K562 (cell line): ENCODE data around the gene SCYGR3. TPM values are rescaled to one million over a fixed set of nuclear protein-coding genes. Genes with fewer than 3 reads are reported as not detected.

Experiments
- ATAC-seq: fragments of 200-7000 bp; cut with Tn5 transposase; 3 replicates; pipeline ENCODE4 v1.9.1; 2020; ENCODE audit warnings: moderate library complexity
- BruUV-seq: library from RNA; stranded (reverse); fragments of 400-500 nt; replicated peaks from 2 replicates; lab custom pipeline; 2021; lab: Mats Ljungman, UMichigan
- CTCF ChIA-PET: fragments of 300-600 bp; formaldehyde crosslinking; extraction: SDS; loops from one replicate; lab custom pipeline; 2021; ENCODE audit warnings: low intra/inter-chr PET ratio; lab: Yijun Ruan, JAX
- POLR2A ChIA-PET: fragments of 300-600, 350-650 bp; sonication (Branson Sonifier 250); formaldehyde crosslinking; extraction: SDS; loops from one replicate; lab custom pipeline; 2021; ENCODE audit warnings: antibody characterized with exemption, inconsistent platforms; lab: Yijun Ruan, JAX
- DNase-seq, 4 experiments: peaks; one replicate each; pipeline versions ENCODE4 v3.0.0 to v3.0.0-alpha.2; 2011 to 2018; ENCODE audit warnings: low spot score in 3 of 4, mixed read lengths in 3 of 4; ENCODE audit errors: extremely low read depth in 1 of 4
- FAIRE-seq: peaks from 2 replicates; lab custom pipeline; 2011; peaks lifted over from hg19 to GRCh38; lab: Jason Lieb, UNC
- H2AFZ ChIP-seq: 2 replicates; pipeline ENCODE4 v1.6.0; 2011; ENCODE audit warnings: low read depth, low read length, control low read depth, inconsistent platforms
- H3K27ac ChIP-seq: fragments of 200-600 bp; 3 replicates; pipeline ENCODE4 v1.8.0; 2011; ENCODE audit warnings: low read depth, mild to moderate bottlenecking, control low read depth, inconsistent platforms, low read length, moderate library complexity, mixed read lengths; ENCODE audit errors: extremely low read depth
- H3K27me3 ChIP-seq, 2 experiments: fragments of 300-600 bp in 1 of 2; 2 replicates in 1 of 2; 3 replicates in 1 of 2; pipeline versions ENCODE4 v1.6.0 to v1.8.0; 2011; ENCODE audit warnings: inconsistent platforms in 2 of 2, low read length in 2 of 2, mild to moderate bottlenecking in 1 of 2, mixed read lengths in 1 of 2, moderate library complexity in 1 of 2; ENCODE audit not compliant: control insufficient read depth in 2 of 2, insufficient read depth in 2 of 2
- H3K36me3 ChIP-seq: fragments of 300-600 bp; 3 replicates; pipeline ENCODE4 v1.8.0; 2011; ENCODE audit warnings: mild to moderate bottlenecking, low read length, inconsistent platforms; ENCODE audit not compliant: control insufficient read depth, insufficient read depth
- H3K4me1 ChIP-seq, 2 experiments: fragments of 200-600 bp in 1 of 2; replicated peaks in 1 of 2; 2 replicates in 1 of 2; 3 replicates in 1 of 2; pipeline versions ENCODE4 v1.5.1 to v1.8.0; 2011; ENCODE audit warnings: inconsistent platforms in 2 of 2, low read length in 2 of 2, mild to moderate bottlenecking in 1 of 2, mixed read lengths in 1 of 2, moderate library complexity in 1 of 2; ENCODE audit not compliant: control insufficient read depth in 2 of 2, insufficient read depth in 2 of 2
- H3K4me2 ChIP-seq: 2 replicates; pipeline ENCODE4 v1.6.1; 2011; ENCODE audit warnings: low read length, control low read depth, inconsistent platforms, mixed read lengths; ENCODE audit not compliant: insufficient read depth
- H3K4me3 ChIP-seq: fragments of 200-600 bp; sonication (generic), shearing (Covaris generic); 2 replicates; pipeline ENCODE4 v1.5.1; 2016; ENCODE audit warnings: control low read depth, inconsistent platforms
- H3K79me2 ChIP-seq: fragments of 200-600 bp; 3 replicates; pipeline ENCODE4 v1.8.0; 2011; ENCODE audit warnings: low read length, inconsistent platforms; ENCODE audit not compliant: control insufficient read depth, insufficient read depth
- H3K9ac ChIP-seq, 2 experiments: 2 replicates each; pipeline versions ENCODE4 v1.6.0 to v1.6.1; 2011; ENCODE audit warnings: low read depth in 2 of 2, low read length in 2 of 2, control low read depth in 1 of 2, inconsistent platforms in 1 of 2, mild to moderate bottlenecking in 1 of 2, mixed read lengths in 1 of 2; ENCODE audit not compliant: insufficient read depth in 1 of 2
- H3K9me1 ChIP-seq: one replicate; pipeline ENCODE4 v1.6.0; 2011; ENCODE audit warnings: inconsistent platforms, mild to moderate bottlenecking, low read length, moderate library complexity; ENCODE audit not compliant: control insufficient read depth, insufficient read depth
- H3K9me3 ChIP-seq: replicated peaks from 2 replicates; pipeline ENCODE4 v1.5.1; 2011; ENCODE audit warnings: low read depth, low read length, inconsistent platforms; ENCODE audit not compliant: control insufficient read depth, insufficient read depth
- H4K20me1 ChIP-seq: replicated peaks from 2 replicates; pipeline ENCODE4 v1.6.1; 2011; ENCODE audit warnings: low read length, inconsistent platforms, mixed read lengths; ENCODE audit not compliant: control insufficient read depth, insufficient read depth
- ERF ChIP-seq: fragments of 450-650 bp; formaldehyde crosslinking; IDR thresholded peaks from 2 replicates; pipeline ENCODE4 v1.4.0; 2020; ENCODE audit warnings: mild to moderate bottlenecking, mixed read lengths
- ETV1 ChIP-seq: fragments of 450-650 bp; conservative IDR thresholded peaks from 2 replicates; pipeline ENCODE4 v1.6.1; 2016; ENCODE audit warnings: missing genetic modification characterization, control low read depth, low read depth, missing compliant biosample characterization
- HDAC6 ChIP-seq: IDR thresholded peaks from 2 replicates; pipeline ENCODE4 v1.6.1; 2012; ENCODE audit warnings: low read depth, mild to moderate bottlenecking, control low read depth, inconsistent platforms, low read length, moderate library complexity
- MYBL2 ChIP-seq, 2 experiments: fragments of 450-650 bp in 1 of 2; sonication (generic) in 1 of 2; formaldehyde crosslinking in 1 of 2; IDR thresholded peaks; 2 replicates each; pipeline versions ENCODE4 v1.6.1 to v1.8.1; 2017 to 2022; ENCODE audit warnings: borderline replicate concordance in 1 of 2, inconsistent platforms in 1 of 2, low read depth in 1 of 2, mild to moderate bottlenecking in 1 of 2, missing genetic modification reagents in 1 of 2, moderate library complexity in 1 of 2
- ZNF12 ChIP-seq: sonication (generic); formaldehyde crosslinking; IDR thresholded peaks from 2 replicates; pipeline ENCODE4 v1.4.0; 2020; ENCODE audit warnings: mild to moderate bottlenecking, missing genetic modification reagents
- ZNF586 ChIP-seq: fragments of 450-650 bp; formaldehyde crosslinking; conservative IDR thresholded peaks from 2 replicates; pipeline ENCODE4 v1.4.0; 2020; ENCODE audit warnings: mild to moderate bottlenecking, moderate library complexity
- ZSCAN29 ChIP-seq: fragments of 450-650 bp; IDR thresholded peaks from 2 replicates; pipeline ENCODE4 v1.6.1; 2017
- WGBS: fragments of 100-300 bp; shearing (Covaris generic); methylation state at CpG from one replicate; pipeline ENCODE4 v1.1.6; 2016; ENCODE audit warnings: low coverage, mixed read lengths; ENCODE audit not compliant: insufficient coverage; ENCODE audit errors: missing lambda C conversion rate; 5-methylcytosine and 5-hydroxymethylcytosine counted together
- in situ Hi-C: fragments of 300-500 bp; cut with MboI; formaldehyde crosslinking; loops from 4 replicates; pipeline ENCODE4 v1.15.0; 2018; ENCODE audit warnings: inconsistent platforms, mixed read lengths
- intact Hi-C: fragments of 100-400 bp; cut with micrococcal nuclease; formaldehyde crosslinking; loops from 2 replicates; pipeline ENCODE4 v1.14.2; 2022
- polyA plus RNA-seq, 8 experiments: library from polyadenylated mRNA; depleted of rRNA in 4 of 8; stranded (reverse) in 5 of 8; unstranded in 3 of 8; fragments of >200 nt; fragmentation: Nextera tagmentation in 2 of 8; fragmentation: Illumina TruSeq in 1 of 8; extraction: Ambion mirVana in 2 of 8; extraction: Trizol in 1 of 8; gene quantifications; 2 replicates each; pipeline versions ENCODE4 v1.2.1 to v1.2.3, GENCODE V29; 2011 to 2014; ENCODE audit warnings: inconsistent platforms in 1 of 8, missing spikeins in 1 of 8
- total RNA-seq, 7 experiments: library from RNA; depleted of rRNA in 6 of 7; stranded (reverse); fragments of >200 nt in 6 of 7; fragmentation: Illumina TruSeq in 2 of 7; extraction: Trizol in 2 of 7; gene quantifications; 2 replicates each; pipeline versions ENCODE4 v1.2.1 to v1.2.3, GENCODE V29; 2011 to 2021; ENCODE audit warnings: low replicate concordance in 1 of 7
- TF ChIP-seq, protein P1 (sequence below): sonication (generic); formaldehyde crosslinking; IDR thresholded peaks from 2 replicates; pipeline ENCODE4 v1.8.0; 2023; ENCODE audit warnings: mild to moderate bottlenecking, missing genetic modification reagents
- TF ChIP-seq, protein P2 (sequence below): sonication (generic); formaldehyde crosslinking; IDR thresholded peaks from 2 replicates; pipeline ENCODE4 v1.8.0; 2022; ENCODE audit warnings: mild to moderate bottlenecking, missing genetic modification reagents
- TF ChIP-seq, protein P3 (sequence below), 3 experiments: IDR thresholded peaks in 2 of 3; conservative IDR thresholded peaks in 1 of 3; 2 replicates each; pipeline ENCODE4 v1.5.1; 2011 to 2012; ENCODE audit warnings: low read length in 3 of 3, mild to moderate bottlenecking in 3 of 3, control low read depth in 2 of 3, improper control_type of control experiment in 1 of 3, inconsistent platforms in 1 of 3, low read depth in 1 of 3, mixed read lengths in 1 of 3, moderate library complexity in 1 of 3; ENCODE audit not compliant: insufficient read depth in 2 of 3

The SCYGR3 gene
- total and polyA plus RNA-seq, 9 of the 15 experiments (the other 6 are each of a cell fraction or from before 2014, with no cell fraction given), result not detected

DNA sequence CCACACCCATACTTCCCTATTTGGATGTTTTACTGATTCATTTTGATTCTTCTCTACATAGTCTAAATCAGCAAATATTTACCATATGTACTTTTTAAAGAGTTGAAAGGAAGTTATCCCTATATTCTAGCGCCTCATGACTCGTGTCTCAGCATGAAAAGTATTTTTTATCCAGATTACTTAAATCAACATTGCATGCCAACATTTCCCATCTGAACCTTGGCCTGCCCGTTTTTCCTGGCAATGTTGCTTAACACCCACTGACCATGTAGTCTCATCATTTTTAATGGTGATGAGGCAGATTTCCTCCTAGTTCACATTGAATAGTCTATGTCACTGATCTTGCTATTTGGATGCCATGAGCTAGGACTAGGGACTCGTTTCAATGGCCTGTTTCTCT, 38.8 kb upstream of the SCYGR3 start (continued):
- TF ChIP-seq, protein P1, sequence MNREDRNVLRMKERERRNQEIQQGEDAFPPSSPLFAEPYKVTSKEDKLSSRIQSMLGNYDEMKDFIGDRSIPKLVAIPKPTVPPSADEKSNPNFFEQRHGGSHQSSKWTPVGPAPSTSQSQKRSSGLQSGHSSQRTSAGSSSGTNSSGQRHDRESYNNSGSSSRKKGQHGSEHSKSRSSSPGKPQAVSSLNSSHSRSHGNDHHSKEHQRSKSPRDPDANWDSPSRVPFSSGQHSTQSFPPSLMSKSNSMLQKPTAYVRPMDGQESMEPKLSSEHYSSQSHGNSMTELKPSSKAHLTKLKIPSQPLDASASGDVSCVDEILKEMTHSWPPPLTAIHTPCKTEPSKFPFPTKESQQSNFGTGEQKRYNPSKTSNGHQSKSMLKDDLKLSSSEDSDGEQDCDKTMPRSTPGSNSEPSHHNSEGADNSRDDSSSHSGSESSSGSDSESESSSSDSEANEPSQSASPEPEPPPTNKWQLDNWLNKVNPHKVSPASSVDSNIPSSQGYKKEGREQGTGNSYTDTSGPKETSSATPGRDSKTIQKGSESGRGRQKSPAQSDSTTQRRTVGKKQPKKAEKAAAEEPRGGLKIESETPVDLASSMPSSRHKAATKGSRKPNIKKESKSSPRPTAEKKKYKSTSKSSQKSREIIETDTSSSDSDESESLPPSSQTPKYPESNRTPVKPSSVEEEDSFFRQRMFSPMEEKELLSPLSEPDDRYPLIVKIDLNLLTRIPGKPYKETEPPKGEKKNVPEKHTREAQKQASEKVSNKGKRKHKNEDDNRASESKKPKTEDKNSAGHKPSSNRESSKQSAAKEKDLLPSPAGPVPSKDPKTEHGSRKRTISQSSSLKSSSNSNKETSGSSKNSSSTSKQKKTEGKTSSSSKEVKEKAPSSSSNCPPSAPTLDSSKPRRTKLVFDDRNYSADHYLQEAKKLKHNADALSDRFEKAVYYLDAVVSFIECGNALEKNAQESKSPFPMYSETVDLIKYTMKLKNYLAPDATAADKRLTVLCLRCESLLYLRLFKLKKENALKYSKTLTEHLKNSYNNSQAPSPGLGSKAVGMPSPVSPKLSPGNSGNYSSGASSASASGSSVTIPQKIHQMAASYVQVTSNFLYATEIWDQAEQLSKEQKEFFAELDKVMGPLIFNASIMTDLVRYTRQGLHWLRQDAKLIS (CRISPR knock-in tag), result no peak
- no peak for TF ChIP-seq ETV1 (tag)

DNA sequence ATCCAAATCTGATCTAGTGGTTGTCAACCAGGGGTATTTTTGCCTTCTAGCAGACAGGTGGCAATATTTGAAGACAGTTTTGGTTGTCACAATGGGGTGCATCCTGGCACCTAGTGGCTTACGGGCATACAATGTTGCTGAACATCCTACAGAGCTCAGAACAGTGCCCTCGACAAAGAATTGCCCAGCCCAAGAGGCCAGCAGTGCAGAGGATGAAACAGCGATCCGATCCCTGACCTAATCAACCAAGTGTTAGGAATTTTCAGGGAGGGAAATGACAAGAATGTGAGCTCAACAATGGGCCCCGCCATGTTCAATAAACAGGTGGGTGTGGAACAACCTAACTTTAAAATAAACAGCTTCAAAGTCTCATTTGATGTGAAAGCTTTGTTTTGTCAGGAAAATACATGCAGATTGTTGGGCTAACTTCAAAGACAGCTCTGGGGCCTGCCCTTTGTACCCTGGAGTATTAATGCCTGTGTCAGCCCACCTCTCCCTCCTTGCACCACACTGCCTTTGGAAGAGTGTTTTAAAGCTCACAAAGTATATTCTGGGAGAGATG, 29.4 kb upstream of the SCYGR3 start:
- no peak overlapping the region for H3K4me2 ChIP-seq
- H3K9ac ChIP-seq, result no peak overlapping the region
- TF ChIP-seq ZNF586 (CRISPR knock-in tag) (no peak), ZNF12 (no peak), HDAC6 (no peak), ERF (CRISPR knock-in tag) (no peak), MYBL2 (IDR thresholded peaks at IDR 0.05; ENCODE audit: low read depth) (no peak), MYBL2 (CRISPR knock-in tag; IDR thresholded peaks at IDR 0.05; ENCODE audit: borderline replicate concordance) (no peak), ZSCAN29 (no peak)
- TF ChIP-seq, protein P2, sequence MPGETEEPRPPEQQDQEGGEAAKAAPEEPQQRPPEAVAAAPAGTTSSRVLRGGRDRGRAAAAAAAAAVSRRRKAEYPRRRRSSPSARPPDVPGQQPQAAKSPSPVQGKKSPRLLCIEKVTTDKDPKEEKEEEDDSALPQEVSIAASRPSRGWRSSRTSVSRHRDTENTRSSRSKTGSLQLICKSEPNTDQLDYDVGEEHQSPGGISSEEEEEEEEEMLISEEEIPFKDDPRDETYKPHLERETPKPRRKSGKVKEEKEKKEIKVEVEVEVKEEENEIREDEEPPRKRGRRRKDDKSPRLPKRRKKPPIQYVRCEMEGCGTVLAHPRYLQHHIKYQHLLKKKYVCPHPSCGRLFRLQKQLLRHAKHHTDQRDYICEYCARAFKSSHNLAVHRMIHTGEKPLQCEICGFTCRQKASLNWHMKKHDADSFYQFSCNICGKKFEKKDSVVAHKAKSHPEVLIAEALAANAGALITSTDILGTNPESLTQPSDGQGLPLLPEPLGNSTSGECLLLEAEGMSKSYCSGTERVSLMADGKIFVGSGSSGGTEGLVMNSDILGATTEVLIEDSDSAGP (CRISPR knock-in tag), result no peak
- TF ChIP-seq, protein P3, sequence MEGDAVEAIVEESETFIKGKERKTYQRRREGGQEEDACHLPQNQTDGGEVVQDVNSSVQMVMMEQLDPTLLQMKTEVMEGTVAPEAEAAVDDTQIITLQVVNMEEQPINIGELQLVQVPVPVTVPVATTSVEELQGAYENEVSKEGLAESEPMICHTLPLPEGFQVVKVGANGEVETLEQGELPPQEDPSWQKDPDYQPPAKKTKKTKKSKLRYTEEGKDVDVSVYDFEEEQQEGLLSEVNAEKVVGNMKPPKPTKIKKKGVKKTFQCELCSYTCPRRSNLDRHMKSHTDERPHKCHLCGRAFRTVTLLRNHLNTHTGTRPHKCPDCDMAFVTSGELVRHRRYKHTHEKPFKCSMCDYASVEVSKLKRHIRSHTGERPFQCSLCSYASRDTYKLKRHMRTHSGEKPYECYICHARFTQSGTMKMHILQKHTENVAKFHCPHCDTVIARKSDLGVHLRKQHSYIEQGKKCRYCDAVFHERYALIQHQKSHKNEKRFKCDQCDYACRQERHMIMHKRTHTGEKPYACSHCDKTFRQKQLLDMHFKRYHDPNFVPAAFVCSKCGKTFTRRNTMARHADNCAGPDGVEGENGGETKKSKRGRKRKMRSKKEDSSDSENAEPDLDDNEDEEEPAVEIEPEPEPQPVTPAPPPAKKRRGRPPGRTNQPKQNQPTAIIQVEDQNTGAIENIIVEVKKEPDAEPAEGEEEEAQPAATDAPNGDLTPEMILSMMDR (IDR thresholded peaks at IDR 0.05 in 2 of 3, conservative IDR thresholded peaks at IDR 0.05 in 1 of 3; ENCODE audit: insufficient read depth in 2 of 3, low read depth in 1 of 3, low read length in 3 of 3), result peak in 1 of 3 experiments; percentile 23; a peak in 1 of 6 replicates
- ChIA-PET CTCF (no interaction called here), POLR2A (no interaction called here)
- H2AFZ ChIP-seq, result no peak overlapping the region
- no peak for FAIRE-seq
- no TSS peak for BruUV-seq
- ATAC-seq, result no peak
- no peaks in the 10 kb centered on the region for H3K9me1 ChIP-seq
- peaks cover 0 to 8% of the 10 kb centered on the region in 2 experiments; a peak in 2 of 5 replicates for H3K27me3 ChIP-seq
- no peak overlapping the region for H3K27ac ChIP-seq
- no peak overlapping the region for H3K4me3 ChIP-seq
- no peak for DNase-seq
- no peaks in the 10 kb centered on the region for H3K79me2 ChIP-seq
- no peaks in the 10 kb centered on the region for H3K36me3 ChIP-seq
- 0% methylated on average over 4 of the region's 5 CpGs for WGBS
- H3K9me3 ChIP-seq, result no peaks in the 10 kb centered on the region
- no peaks in the 10 kb centered on the region for H4K20me1 ChIP-seq
- intact Hi-C loops, result no loop called here
- in situ Hi-C loops, result no loop called here
- H3K4me1 ChIP-seq, result no peaks in the 10 kb centered on the region
